Fibroblast of the conjunctiva (primary cell): ENCODE data around the gene PAEP.

Experiments used
- DNase-seq: peaks from one replicate; pipeline ENCODE4 v3.0.0-alpha.2; 2010; ENCODE audit warnings: low read depth

Gene PAEP

GRCh38 chr9:135601988-135602387, 40.4 kb downstream of the PAEP start:
- DNase-seq: no peak

GRCh38 chr9:135602789-135603481, 41.4 kb downstream of the PAEP start:
- DNase-seq: no peak

- DNase-seq: no peak
Measured at GRCh38 chr9:135604437-135605237, 43.1 kb downstream of the PAEP start.

- no peak for DNase-seq
Measured at GRCh38 chr9:135605238-135605781, 43.8 kb downstream of the PAEP start.

GRCh38 chr9:135606885-135607259, 45.3 kb downstream of the PAEP start:
- DNase-seq: no peak

GRCh38 chr9:135607401-135608293, 46.1 kb downstream of the PAEP start:
- DNase-seq: no peak

GRCh38 chr9:135608294-135608998, 46.9 kb downstream of the PAEP start:
- DNase-seq: no peak

- no peak for DNase-seq
Measured at GRCh38 chr9:135608999-135609317, 47.4 kb downstream of the PAEP start.

- no peak for DNase-seq
Measured at GRCh38 chr9:135609366-135609955, 47.9 kb downstream of the PAEP start.

- DNase-seq: no peak
Measured at GRCh38 chr9:135610290-135611141, 49.0 kb downstream of the PAEP start.

- DNase-seq: no peak
Measured at GRCh38 chr9:135611142-135611874, 49.8 kb downstream of the PAEP start.

GRCh38 chr9:135611875-135612209, 50.3 kb downstream of the PAEP start:
- DNase-seq: no peak

GRCh38 chr9:135612437-135612836, 50.9 kb downstream of the PAEP start:
- no peak for DNase-seq

- DNase-seq: no peak
Measured at GRCh38 chr9:135612981-135613910, 51.7 kb downstream of the PAEP start.

GRCh38 chr9:135613946-135614805, 52.6 kb downstream of the PAEP start:
- no peak for DNase-seq

- no peak for DNase-seq
Measured at GRCh38 chr9:135614821-135615665, 53.5 kb downstream of the PAEP start.
